Stomach (tissue), 9 donors: ENCODE measurements around the gene MAVS. TPM values are rescaled to one million over a fixed set of nuclear protein-coding genes. Genes with fewer than 3 reads are reported as not detected.
A peak's percentile ranks its signal among the peaks of the same experiment; 100 is the strongest.

Experiments used
- DNase-seq, 2 donors: peaks; one replicate each; pipeline versions ENCODE4 v3.0.0 to v3.0.0-alpha.2; 2013 to 2019
- H3K27ac ChIP-seq, 5 donors: fragments of 200-600 bp in 4 of 5; sonication (generic) in 4 of 5; one replicate each; pipeline ENCODE4 v1.5.1; 2013 to 2019; ENCODE audit warnings: mild to moderate bottlenecking in 1 of 5, moderate library complexity in 1 of 5
- H3K27me3 ChIP-seq, 3 donors: fragments of 200-600 bp; sonication (generic); one replicate each; pipeline ENCODE4 v1.5.1; 2017 to 2019; ENCODE audit warnings: mixed run types in 1 of 3
- H3K36me3 ChIP-seq, 4 donors: fragments of 200-600 bp; sonication (generic); 1 replicate in 3 of 4; 2 replicates in 1 of 4; pipeline ENCODE4 v1.5.1; 2016 to 2019
- H3K4me1 ChIP-seq, 4 donors: fragments of 200-600 bp; sonication (generic); one replicate each; pipeline ENCODE4 v1.5.1; 2016 to 2019
- H3K4me3 ChIP-seq, 4 donors: fragments of 200-600 bp; sonication (generic) in 3 of 4; one replicate each; pipeline ENCODE4 v1.5.1; 2016 to 2019; ENCODE audit warnings: mild to moderate bottlenecking in 1 of 4
- H3K9me3 ChIP-seq, 4 donors: fragments of 200-600 bp; sonication (generic); one replicate each; pipeline ENCODE4 v1.5.1; 2016 to 2019
- CTCF ChIP-seq, 7 experiments: fragments of 450-650 bp in 4 of 7; fragments of 200-600 bp in 3 of 7; sonication (generic) in 3 of 7; IDR thresholded peaks; one replicate each; pipeline ENCODE4 v1.5.1; 2016 to 2019; ENCODE audit warnings: antibody characterized with exemption in 7 of 7, control low read depth in 2 of 7, mild to moderate bottlenecking in 1 of 7
- EP300 ChIP-seq: sonication (generic); formaldehyde crosslinking; IDR thresholded peaks from one replicate; pipeline ENCODE4 v1.6.1; 2017; ENCODE audit warnings: antibody characterized with exemption
- POLR2A ChIP-seq, 4 donors: fragments of 450-650 bp; IDR thresholded peaks; one replicate each; pipeline ENCODE4 v1.6.1; 2016; ENCODE audit warnings: antibody characterized with exemption in 4 of 4, control low read depth in 2 of 4, mild to moderate bottlenecking in 1 of 4, moderate library complexity in 1 of 4
- POLR2AphosphoS5 ChIP-seq, 3 donors: sonication (generic); formaldehyde crosslinking; IDR thresholded peaks; one replicate each; pipeline ENCODE4 v1.6.1; 2016; ENCODE audit warnings: antibody characterized with exemption in 3 of 3
- WGBS, 5 donors: extraction: QIAGEN DNeasy Blood & Tissue Kit in 3 of 5; methylation state at CpG; one replicate each; pipeline versions ENCODE4 v1.1.5 to v1.1.7; 2013 to 2018; 5-methylcytosine and 5-hydroxymethylcytosine counted together
- intact Hi-C: fragments of 100-400 bp; cut with DNase I; formaldehyde crosslinking; loops from one replicate; pipeline ENCODE4 v1.15.1; 2023; ENCODE audit warnings: low total_unique reads
- polyA plus RNA-seq, 3 donors: library from polyadenylated mRNA; stranded (reverse); fragments of 200-250 nt; gene quantifications; one replicate each; pipeline ENCODE4 v1.2.3, GENCODE V29; 2013
- total RNA-seq, 5 donors: library from RNA; depleted of rRNA; stranded (reverse); fragments of >200 nt; gene quantifications; one replicate each; pipeline versions ENCODE4 v1.1.0 to v1.2.3, GENCODE V29; 2014 to 2016
- donor health status: healthy with polysubstance abuse.
- donor health status: Bipolar disorder and iron deficiency.
- donor health status: healthy.

MAVS gene
- total and polyA plus RNA-seq, 8 donors = 6.3 to 50.4 (median 30.8) TPM

GRCh38 chr20:3908667-3909066 is 62.0 kb downstream of the MAVS start:
- TF ChIP-seq POLR2AphosphoS5 (IDR thresholded peaks at IDR 0.05) (no peak), POLR2A (IDR thresholded peaks at IDR 0.05) (no peak), CTCF (IDR thresholded peaks at IDR 0.05) (no peak), EP300 (no peak)
- Histone ChIP-seq H3K4me3 (no peak overlapping the region), H3K27me3 (no peaks in the 10 kb centered on the region), H3K36me3 (peaks cover 30 to 60% (median 59%) of the 10 kb centered on the region in 4 donors), H3K4me1 (peaks cover 0 to 44% (median 20%) of the 10 kb centered on the region in 4 donors), H3K27ac (no peak overlapping the region), H3K9me3 (no peaks in the 10 kb centered on the region)
- intact Hi-C loops = no loop called here
- no peak for DNase-seq
- 78 to 90% (median 83%) methylated on average over 4 of the region's 4 CpGs for WGBS, 5 donors

- peaks cover 40 to 73% (median 72%) of the 10 kb centered on the region in 4 donors for H3K36me3 ChIP-seq
- no peak overlapping the region for H3K4me3 ChIP-seq
- no peak for DNase-seq
- no peaks in the 10 kb centered on the region for H3K9me3 ChIP-seq
- H3K27ac ChIP-seq = no peak overlapping the region
- H3K27me3 ChIP-seq = no peaks in the 10 kb centered on the region
- TF ChIP-seq POLR2AphosphoS5 (IDR thresholded peaks at IDR 0.05) (no peak), CTCF (IDR thresholded peaks at IDR 0.05) (no peak), EP300 (no peak), POLR2A (IDR thresholded peaks at IDR 0.05) (no peak)
- peaks cover 0 to 31% (median 13%) of the 10 kb centered on the region in 4 donors for H3K4me1 ChIP-seq
- intact Hi-C loops = no loop called here
These were observed 63.3 kb downstream of the MAVS start for GRCh38 chr20:3909952-3910366.

GRCh38 chr20:3910853-3911252 is 64.2 kb downstream of the MAVS start:
- TF ChIP-seq EP300 (no peak), CTCF (IDR thresholded peaks at IDR 0.05) (no peak), POLR2AphosphoS5 (IDR thresholded peaks at IDR 0.05) (no peak), POLR2A (IDR thresholded peaks at IDR 0.05) (no peak)
- 66 to 79% (median 74%) methylated on average over 2 of the region's 2 CpGs for WGBS, 5 donors
- Histone ChIP-seq H3K27ac (no peak overlapping the region), H3K9me3 (no peaks in the 10 kb centered on the region), H3K4me1 (peaks cover 0 to 22% (median 11%) of the 10 kb centered on the region in 4 donors), H3K36me3 (peaks cover 41 to 82% (median 80%) of the 10 kb centered on the region in 4 donors), H3K4me3 (no peak overlapping the region), H3K27me3 (no peaks in the 10 kb centered on the region)
- intact Hi-C loops = no loop called here
- DNase-seq = no peak

GRCh38 chr20:3911956-3912355 is 65.3 kb downstream of the MAVS start:
- Histone ChIP-seq H3K9me3 (no peaks in the 10 kb centered on the region), H3K4me1 (peaks cover 0 to 21% (median 6%) of the 10 kb centered on the region in 4 donors), H3K36me3 (peaks cover 41 to 93% (median 89%) of the 10 kb centered on the region in 4 donors), H3K27ac (no peak overlapping the region), H3K4me3 (no peak overlapping the region), H3K27me3 (no peaks in the 10 kb centered on the region)
- peak; percentile 42 to 52 for DNase-seq
- TF ChIP-seq POLR2AphosphoS5 (IDR thresholded peaks at IDR 0.05) (no peak), EP300 (no peak), POLR2A (IDR thresholded peaks at IDR 0.05) (no peak), CTCF (IDR thresholded peaks at IDR 0.05) (no peak)
- intact Hi-C loops = no loop called here
- WGBS, 5 donors = 41 to 56% (median 47%) methylated on average over 2 of the region's 2 CpGs
